Adrenal gland (tissue), 19 donors: ENCODE data around the gene UBL3. TPM values are rescaled to one million over a fixed set of nuclear protein-coding genes. Genes with fewer than 3 reads are reported as not detected.

ENCODE experiments used
- DNase-seq, 7 donors: peaks; one replicate each; pipeline ENCODE4 v3.0.0-alpha.2; 2019 to 2020
- H3K27ac ChIP-seq, 5 donors: fragments of 200-600 bp; sonication (generic) in 4 of 5; 1 replicate in 3 of 5; 2 replicates in 2 of 5; pipeline versions ENCODE4 v1.5.1 to v1.8.0; 2016 to 2020; ENCODE audit warnings: mild to moderate bottlenecking in 1 of 5
- H3K27me3 ChIP-seq: fragments of 200-600 bp; 2 replicates; pipeline ENCODE4 v1.8.0; 2021
- H3K36me3 ChIP-seq, 2 donors: fragments of 200-600 bp; replicated peaks in 1 of 2; 1 replicate in 1 of 2; 2 replicates in 1 of 2; pipeline versions ENCODE4 v1.5.1 to v1.8.0; 2018 to 2022
- H3K4me1 ChIP-seq, 2 donors: fragments of 200-600 bp; replicated peaks in 1 of 2; 1 replicate in 1 of 2; 2 replicates in 1 of 2; pipeline versions ENCODE4 v1.5.1 to v1.8.0; 2018 to 2021
- H3K4me3 ChIP-seq, 4 donors: fragments of 200-600 bp; sonication (generic) in 3 of 4; one replicate each; pipeline ENCODE4 v1.5.1; 2016 to 2018
- H3K9me3 ChIP-seq, 3 donors: fragments of 200-600 bp; sonication (generic) in 1 of 3; replicated peaks in 1 of 3; 1 replicate in 2 of 3; 2 replicates in 1 of 3; pipeline versions ENCODE4 v1.5.1 to v1.8.0; 2016 to 2021
- POLR2A ChIP-seq, 2 donors: fragments of 450-650 bp; IDR thresholded peaks; one replicate each; pipeline ENCODE4 v1.6.1; 2017; ENCODE audit warnings: antibody characterized with exemption in 2 of 2, mild to moderate bottlenecking in 2 of 2, moderate library complexity in 1 of 2
- WGBS, 4 donors: extraction: QIAGEN DNeasy Blood & Tissue Kit in 2 of 4; methylation state at CpG; one replicate each; pipeline versions ENCODE4 v1.1.5 to v1.1.7; 2013 to 2017; 5-methylcytosine and 5-hydroxymethylcytosine counted together
- intact Hi-C, 2 donors: fragments of 100-400 bp; cut with DNase I; formaldehyde crosslinking; loops; one replicate each; pipeline versions ENCODE4 v1.14.1 to v1.15.0; 2022 to 2023
- long read RNA-seq, 10 donors: library from polyadenylated mRNA in 3 of 10; unstranded in 2 of 10; stranded (forward) in 1 of 10; transcript quantifications; one replicate each; pipeline ENCODE4 v2.0.0 and lab custom pipeline, GENCODE V29; 2021 to 2026
- polyA plus RNA-seq, 3 donors: library from polyadenylated mRNA; stranded (reverse); fragments of 200-250 nt in 2 of 3; fragments of 350-450 nt in 1 of 3; fragmentation: Illumina TruSeq in 1 of 3; extraction: RNeasy Lipid Tissue Mini Kit (QIAGEN cat#74804) in 1 of 3; gene quantifications; one replicate each; pipeline ENCODE4 v1.2.3, GENCODE V29; 2013 to 2014
- total RNA-seq, 9 donors: library from RNA; depleted of rRNA in 4 of 9; stranded (reverse); fragments of >200 nt in 4 of 9; fragments of 120-200 nt in 1 of 9; fragmentation: NEBNext Ultra II Directional in 1 of 9; extraction: Animal tissue kit (Norgen Biotek cat#: 25700) in 1 of 9; gene quantifications; one replicate each; pipeline versions ENCODE4 v1.1.0 to v1.2.4, GENCODE V29; 2013 to 2023
- TF ChIP-seq, protein P1 (sequence below), 6 experiments: fragments of 450-650 bp in 4 of 6; fragments of 200-600 bp in 2 of 6; sonication (generic) in 1 of 6; IDR thresholded peaks; 1 replicate in 5 of 6; 2 replicates in 1 of 6; pipeline versions ENCODE4 v1.5.1 to v1.8.0; 2016 to 2021; ENCODE audit warnings: antibody characterized with exemption in 6 of 6, mild to moderate bottlenecking in 2 of 6, moderate library complexity in 1 of 6
- donor health status: healthy with polysubstance abuse.
- donor health status: Bipolar disorder and iron deficiency.
- donor health status: DM: yes; HTN: yes; CAD: no.
- donor health status: DM: no; HTN: no; CAD: no.
- donor health status: DM: no; HTN: no; CAD: no.
- donor health status: DM: yes; HTN: yes; CAD: no.

The UBL3 gene, protein sequence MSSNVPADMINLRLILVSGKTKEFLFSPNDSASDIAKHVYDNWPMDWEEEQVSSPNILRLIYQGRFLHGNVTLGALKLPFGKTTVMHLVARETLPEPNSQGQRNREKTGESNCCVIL
- total RNA-seq = 10 to 100 TPM; 18.8 to 41.5 (median 24.6) TPM
- polyA plus RNA-seq = 10 to 100 TPM in 1 of 3 donors, 1 to 10 TPM in 2; 7.7 to 30.2 (median 9.6) TPM
- long read RNA-seq, donor 1, full-length matches to known transcripts = 36 of 36 reads
- long read RNA-seq, donor 1, partial matches to known transcripts = 0 of 36 reads
- long read RNA-seq, donor 1, other reads (novel, unspliced or antisense) = 0 of 36 reads
- long read RNA-seq, donor 2, full-length matches to known transcripts = 35 of 35 reads
- long read RNA-seq, donor 2, partial matches to known transcripts = 0 of 35 reads
- long read RNA-seq, donor 2, other reads (novel, unspliced or antisense) = 0 of 35 reads
- long read RNA-seq, donor 3, full-length matches to known transcripts = 20 of 20 reads
- long read RNA-seq, donor 3, partial matches to known transcripts = 0 of 20 reads
- long read RNA-seq, donor 3, other reads (novel, unspliced or antisense) = 0 of 20 reads
- long read RNA-seq, donor 4, full-length matches to known transcripts = 13 of 15 reads
- long read RNA-seq, donor 4, partial matches to known transcripts = 1 of 15 reads
- long read RNA-seq, donor 4, other reads (novel, unspliced or antisense) = 1 of 15 reads
- long read RNA-seq, donor 5, full-length matches to known transcripts = 81 of 81 reads
- long read RNA-seq, donor 5, partial matches to known transcripts = 0 of 81 reads
- long read RNA-seq, donor 5, other reads (novel, unspliced or antisense) = 0 of 81 reads
- long read RNA-seq, donor 6, full-length matches to known transcripts = 8 of 9 reads
- long read RNA-seq, donor 6, partial matches to known transcripts = 0 of 9 reads
- long read RNA-seq, donor 6, other reads (novel, unspliced or antisense) = 1 of 9 reads
- long read RNA-seq, donor 7, full-length matches to known transcripts = 7 of 7 reads
- long read RNA-seq, donor 7, partial matches to known transcripts = 0 of 7 reads
- long read RNA-seq, donor 7, other reads (novel, unspliced or antisense) = 0 of 7 reads
- long read RNA-seq, donor 8, full-length matches to known transcripts = 61 of 61 reads
- long read RNA-seq, donor 8, partial matches to known transcripts = 0 of 61 reads
- long read RNA-seq, donor 8, other reads (novel, unspliced or antisense) = 0 of 61 reads
- long read RNA-seq, donor 9, full-length matches to known transcripts = 19 of 19 reads
- long read RNA-seq, donor 9, partial matches to known transcripts = 0 of 19 reads
- long read RNA-seq, donor 9, other reads (novel, unspliced or antisense) = 0 of 19 reads
- long read RNA-seq, donor 10, full-length matches to known transcripts = 16 of 16 reads
- long read RNA-seq, donor 10, partial matches to known transcripts = 0 of 16 reads
- long read RNA-seq, donor 10, other reads (novel, unspliced or antisense) = 0 of 16 reads

DNA sequence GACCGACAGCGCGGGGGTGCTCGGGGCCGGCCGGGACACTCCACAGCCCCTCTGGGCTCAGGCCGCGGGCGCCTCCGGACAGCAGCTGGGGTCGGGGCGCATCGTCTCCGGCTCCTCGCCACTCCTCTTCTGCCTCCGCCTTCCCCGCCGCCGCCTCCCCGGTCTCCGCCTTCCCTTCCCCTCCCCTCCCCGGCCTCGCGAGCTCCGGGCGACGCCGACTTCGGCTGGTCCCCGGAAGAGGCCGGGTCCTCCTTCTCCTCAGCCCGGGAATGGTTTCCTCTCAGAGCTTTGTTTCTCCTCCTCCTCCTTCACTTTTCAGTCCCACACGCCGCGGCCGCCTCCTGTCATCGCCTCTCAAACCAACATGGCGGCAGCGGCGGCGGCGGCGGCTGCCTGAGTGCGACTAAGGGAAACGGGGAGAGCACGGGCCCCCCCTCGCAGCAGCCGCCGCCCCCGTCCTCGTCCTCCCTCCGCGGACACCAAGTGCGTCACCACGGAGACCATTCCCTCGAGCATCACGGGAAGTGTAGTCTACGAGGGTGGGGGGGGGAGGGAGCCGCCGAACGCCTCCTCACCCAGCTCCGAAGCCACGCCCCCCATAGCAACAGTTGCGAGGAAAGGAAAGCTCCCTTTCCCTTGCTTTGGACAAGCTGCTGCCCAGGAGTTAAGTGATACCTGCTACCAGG, at the start of gene UBL3:
TSS of gene UBL3 (minus strand) at position 405 of the 686 bp plus-strand sequence. CDS start 1,079 bp downstream, outside the sequence.
- 0 to 1% (median 1%) methylated on average over 44 to 64 of the region's 64 CpGs for WGBS, 4 donors
- Histone ChIP-seq H3K4me1 (peaks cover 0 to 29% of the 10 kb centered on the region in 2 donors), H3K9me3 (no peaks in the 10 kb centered on the region), H3K27ac (peak within 1 kb of the TSS; percentile 93 to 99 (median 98)), H3K4me3 (peak within 1 kb of the TSS; percentile 0 to 91 (median 64)), H3K36me3 (no peaks in the 10 kb centered on the region), H3K27me3 (no peaks in the 10 kb centered on the region)
- DNase-seq = peak; percentile 96 to 98 (median 97)
- intact Hi-C loops = loop anchor here (10.0 kb wide), 1 partner anchor 264 kb away; no protein-coding TSS in a partner anchor
- peak; percentile 82 to 83 for TF ChIP-seq POLR2A (IDR thresholded peaks at IDR 0.05)
- TF ChIP-seq, protein P1, sequence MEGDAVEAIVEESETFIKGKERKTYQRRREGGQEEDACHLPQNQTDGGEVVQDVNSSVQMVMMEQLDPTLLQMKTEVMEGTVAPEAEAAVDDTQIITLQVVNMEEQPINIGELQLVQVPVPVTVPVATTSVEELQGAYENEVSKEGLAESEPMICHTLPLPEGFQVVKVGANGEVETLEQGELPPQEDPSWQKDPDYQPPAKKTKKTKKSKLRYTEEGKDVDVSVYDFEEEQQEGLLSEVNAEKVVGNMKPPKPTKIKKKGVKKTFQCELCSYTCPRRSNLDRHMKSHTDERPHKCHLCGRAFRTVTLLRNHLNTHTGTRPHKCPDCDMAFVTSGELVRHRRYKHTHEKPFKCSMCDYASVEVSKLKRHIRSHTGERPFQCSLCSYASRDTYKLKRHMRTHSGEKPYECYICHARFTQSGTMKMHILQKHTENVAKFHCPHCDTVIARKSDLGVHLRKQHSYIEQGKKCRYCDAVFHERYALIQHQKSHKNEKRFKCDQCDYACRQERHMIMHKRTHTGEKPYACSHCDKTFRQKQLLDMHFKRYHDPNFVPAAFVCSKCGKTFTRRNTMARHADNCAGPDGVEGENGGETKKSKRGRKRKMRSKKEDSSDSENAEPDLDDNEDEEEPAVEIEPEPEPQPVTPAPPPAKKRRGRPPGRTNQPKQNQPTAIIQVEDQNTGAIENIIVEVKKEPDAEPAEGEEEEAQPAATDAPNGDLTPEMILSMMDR (IDR thresholded peaks at IDR 0.05) = no peak

DNA sequence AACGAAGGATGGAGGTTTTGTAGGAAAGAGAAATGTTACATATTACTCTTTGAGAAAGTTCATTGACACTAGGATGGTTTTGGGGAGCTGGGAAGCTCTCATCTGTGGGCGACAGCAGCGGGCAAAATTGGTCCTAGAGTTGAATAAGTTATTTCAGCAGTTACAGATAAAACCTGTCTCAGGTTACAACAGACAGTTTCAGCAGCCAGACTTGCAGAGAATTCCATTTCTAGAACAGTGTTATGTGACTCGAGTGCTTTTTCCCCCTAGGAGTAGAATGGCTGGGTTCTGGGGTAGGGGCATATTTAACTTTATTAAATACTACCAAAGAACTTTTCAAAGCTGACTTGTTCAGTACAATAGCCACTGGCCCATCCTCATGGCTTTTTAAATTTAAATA, 46.7 kb upstream of the UBL3 start:
- DNase-seq = no peak
- Histone ChIP-seq H3K36me3 (no peaks in the 10 kb centered on the region), H3K4me1 (no peaks in the 10 kb centered on the region), H3K4me3 (no peak overlapping the region), H3K27ac (no peak overlapping the region), H3K27me3 (no peaks in the 10 kb centered on the region), H3K9me3 (no peaks in the 10 kb centered on the region)
- no peak for TF ChIP-seq POLR2A (IDR thresholded peaks at IDR 0.05)
- TF ChIP-seq, protein P1 (IDR thresholded peaks at IDR 0.05) = no peak
- intact Hi-C loops = no loop called here
- 76 to 84% (median 78%) methylated on average over 4 of the region's 4 CpGs for WGBS, 4 donors

DNA sequence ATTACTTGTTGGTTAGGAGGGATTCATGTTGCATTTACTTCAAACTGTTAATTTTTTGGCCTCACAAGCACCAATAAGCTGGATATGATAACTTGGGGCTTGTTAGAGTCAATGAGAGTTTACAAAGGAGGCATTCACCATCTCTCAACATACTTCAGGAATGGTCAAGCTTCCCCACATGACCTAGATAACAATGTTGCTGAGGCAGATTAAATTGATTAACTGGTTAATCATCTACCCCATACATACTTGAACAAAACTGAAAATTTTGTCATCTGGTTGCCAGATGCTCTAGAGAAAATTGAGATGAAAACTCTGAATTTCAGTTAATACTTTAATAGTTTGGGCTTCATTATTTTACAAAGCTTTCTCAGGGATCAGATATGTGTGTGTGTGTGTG, 43.0 kb upstream of the UBL3 start:
- TF ChIP-seq POLR2A (IDR thresholded peaks at IDR 0.05) = no peak
- TF ChIP-seq, protein P1 (IDR thresholded peaks at IDR 0.05) = no peak
- no peaks in the 10 kb centered on the region for H3K27me3 ChIP-seq
- no peak for DNase-seq
- H3K4me3 ChIP-seq = no peak overlapping the region
- H3K4me1 ChIP-seq = no peaks in the 10 kb centered on the region
- H3K36me3 ChIP-seq = no peaks in the 10 kb centered on the region
- intact Hi-C loops = no loop called here
- no peaks in the 10 kb centered on the region for H3K9me3 ChIP-seq
- H3K27ac ChIP-seq = no peak overlapping the region
